Pancreas (tissue), 10 donors: Measurements from ENCODE around the gene TSPEAR. TPM values are rescaled to one million over a fixed set of nuclear protein-coding genes. Genes with fewer than 3 reads are reported as not detected.

Experiments used
- ATAC-seq, 4 donors: fragments of 200-7000 bp; cut with Tn5 transposase; one replicate each; pipeline versions ENCODE4 v1.8.0 to v1.9.1; 2020; ENCODE audit warnings: mild to moderate bottlenecking in 4 of 4, moderate library complexity in 4 of 4
- DNase-seq, 6 donors: peaks; one replicate each; pipeline ENCODE4 v3.0.0-alpha.2; 2020
- FAIRE-seq: peaks from 2 replicates; lab custom pipeline; 2012; peaks lifted over from hg19 to GRCh38; lab: Jason Lieb, UNC
- H3K27ac ChIP-seq, 4 donors: fragments of 200-600 bp; sonication (generic); 1 replicate in 3 of 4; 2 replicates in 1 of 4; pipeline versions ENCODE4 v1.5.0 to v1.8.0; 2020
- H3K27me3 ChIP-seq, 4 donors: fragments of 200-600 bp; one replicate each; pipeline ENCODE4 v1.8.0; 2021
- H3K36me3 ChIP-seq, 3 donors: fragments of 200-600 bp; sonication (generic) in 1 of 3; one replicate each; pipeline versions ENCODE4 v1.5.0 to v1.8.0; 2020 to 2021
- H3K4me1 ChIP-seq, 3 donors: fragments of 200-600 bp; one replicate each; pipeline ENCODE4 v1.8.0; 2021
- H3K4me3 ChIP-seq, 4 donors: fragments of 200-600 bp; sonication (generic) in 2 of 4; one replicate each; pipeline versions ENCODE4 v1.5.0 to v1.8.0; 2020 to 2021
- H3K9me3 ChIP-seq, 4 donors: fragments of 200-600 bp; one replicate each; pipeline ENCODE4 v1.8.0; 2021
- WGBS, 2 donors: extraction: QIAGEN DNeasy Blood & Tissue Kit; methylation state at CpG; one replicate each; pipeline ENCODE4 v1.1.7; 2013; 5-methylcytosine and 5-hydroxymethylcytosine counted together
- intact Hi-C, 3 donors: fragments of 100-400 bp; cut with DNase I; formaldehyde crosslinking; loops; one replicate each; pipeline versions ENCODE4 v1.11.1 to v1.14.2; 2022
- polyA plus RNA-seq, 2 donors: library from polyadenylated mRNA; stranded (reverse); fragments of 200-250 nt; gene quantifications; one replicate each; pipeline ENCODE4 v1.2.3, GENCODE V29; 2013
- total RNA-seq, 6 donors: library from RNA; stranded (reverse); fragmentation: NEBNext Ultra II Directional in 4 of 6; extraction: Animal tissue kit (Norgen Biotek cat#: 25700) in 4 of 6; gene quantifications; one replicate each; pipeline versions ENCODE4 v1.2.1 to v1.2.4, GENCODE V29; 2021 to 2023
- TF ChIP-seq, protein P1 (sequence below), 4 donors: fragments of 200-600 bp; sonication (generic) in 3 of 4; IDR thresholded peaks; one replicate each; pipeline versions ENCODE4 v1.5.0 to v1.8.0; 2021; ENCODE audit warnings: antibody characterized with exemption in 4 of 4
- donor health status: healthy with polysubstance abuse.
- donor health status: DM: no; HTN: no; CAD: no; lungs with moderate emphysema.
- donor health status: DM: no; HTN: no; CAD: no.
- donor health status: control.
- donor health status: control.
- donor health status: Bipolar disorder and iron deficiency.
- donor health status: DM: yes; HTN: yes; CAD: no.
- donor health status: DM: no; HTN: no; CAD: no.
- donor health status: DM: no; HTN: no; CAD: no.
- donor health status: DM: yes; HTN: yes; CAD: no.

The TSPEAR gene
- total and polyA plus RNA-seq, 8 donors: 0.05 to 1.4 (median 0.25) TPM; not detected in 1

DNA sequence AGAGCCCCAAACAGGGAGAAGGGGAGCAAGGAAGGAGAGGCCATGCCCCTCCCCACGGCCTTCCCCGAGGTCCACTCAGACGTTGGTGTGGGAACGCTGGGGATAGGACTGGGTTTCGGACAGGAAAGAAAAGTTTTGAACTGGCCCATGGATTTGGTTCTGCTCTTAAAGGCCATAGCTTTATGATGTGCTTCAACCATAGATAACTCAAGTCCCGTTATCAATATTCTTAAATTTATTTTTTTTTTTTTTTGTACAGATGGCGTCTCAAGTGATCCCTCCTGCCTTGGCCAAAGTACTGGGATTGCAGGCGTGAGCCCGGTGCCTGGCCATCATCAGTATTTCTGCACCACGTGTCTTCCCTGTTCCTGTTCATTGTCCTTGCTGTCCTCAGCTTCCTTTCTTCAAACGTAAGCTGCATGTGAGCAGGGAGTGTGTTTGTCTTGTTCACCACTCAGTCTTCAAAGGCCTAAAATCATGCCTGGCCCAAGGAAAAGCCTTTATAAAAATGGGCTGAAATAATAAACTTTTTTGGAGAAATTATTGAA is 170.6 kb downstream of the TSPEAR start:
- TF ChIP-seq, protein P1, sequence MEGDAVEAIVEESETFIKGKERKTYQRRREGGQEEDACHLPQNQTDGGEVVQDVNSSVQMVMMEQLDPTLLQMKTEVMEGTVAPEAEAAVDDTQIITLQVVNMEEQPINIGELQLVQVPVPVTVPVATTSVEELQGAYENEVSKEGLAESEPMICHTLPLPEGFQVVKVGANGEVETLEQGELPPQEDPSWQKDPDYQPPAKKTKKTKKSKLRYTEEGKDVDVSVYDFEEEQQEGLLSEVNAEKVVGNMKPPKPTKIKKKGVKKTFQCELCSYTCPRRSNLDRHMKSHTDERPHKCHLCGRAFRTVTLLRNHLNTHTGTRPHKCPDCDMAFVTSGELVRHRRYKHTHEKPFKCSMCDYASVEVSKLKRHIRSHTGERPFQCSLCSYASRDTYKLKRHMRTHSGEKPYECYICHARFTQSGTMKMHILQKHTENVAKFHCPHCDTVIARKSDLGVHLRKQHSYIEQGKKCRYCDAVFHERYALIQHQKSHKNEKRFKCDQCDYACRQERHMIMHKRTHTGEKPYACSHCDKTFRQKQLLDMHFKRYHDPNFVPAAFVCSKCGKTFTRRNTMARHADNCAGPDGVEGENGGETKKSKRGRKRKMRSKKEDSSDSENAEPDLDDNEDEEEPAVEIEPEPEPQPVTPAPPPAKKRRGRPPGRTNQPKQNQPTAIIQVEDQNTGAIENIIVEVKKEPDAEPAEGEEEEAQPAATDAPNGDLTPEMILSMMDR (IDR thresholded peaks at IDR 0.05): no peak
- 65 to 74% methylated on average over 11 of the region's 11 CpGs for WGBS, 2 donors
- intact Hi-C loops: no loop called here
- FAIRE-seq: no peak
- Histone ChIP-seq H3K4me3 (no peak overlapping the region), H3K36me3 (no peaks in the 10 kb centered on the region), H3K27ac (no peak overlapping the region), H3K4me1 (no peaks in the 10 kb centered on the region), H3K27me3 (no peaks in the 10 kb centered on the region), H3K9me3 (no peaks in the 10 kb centered on the region)
- no peak for ATAC-seq
- DNase-seq: no peak

DNA sequence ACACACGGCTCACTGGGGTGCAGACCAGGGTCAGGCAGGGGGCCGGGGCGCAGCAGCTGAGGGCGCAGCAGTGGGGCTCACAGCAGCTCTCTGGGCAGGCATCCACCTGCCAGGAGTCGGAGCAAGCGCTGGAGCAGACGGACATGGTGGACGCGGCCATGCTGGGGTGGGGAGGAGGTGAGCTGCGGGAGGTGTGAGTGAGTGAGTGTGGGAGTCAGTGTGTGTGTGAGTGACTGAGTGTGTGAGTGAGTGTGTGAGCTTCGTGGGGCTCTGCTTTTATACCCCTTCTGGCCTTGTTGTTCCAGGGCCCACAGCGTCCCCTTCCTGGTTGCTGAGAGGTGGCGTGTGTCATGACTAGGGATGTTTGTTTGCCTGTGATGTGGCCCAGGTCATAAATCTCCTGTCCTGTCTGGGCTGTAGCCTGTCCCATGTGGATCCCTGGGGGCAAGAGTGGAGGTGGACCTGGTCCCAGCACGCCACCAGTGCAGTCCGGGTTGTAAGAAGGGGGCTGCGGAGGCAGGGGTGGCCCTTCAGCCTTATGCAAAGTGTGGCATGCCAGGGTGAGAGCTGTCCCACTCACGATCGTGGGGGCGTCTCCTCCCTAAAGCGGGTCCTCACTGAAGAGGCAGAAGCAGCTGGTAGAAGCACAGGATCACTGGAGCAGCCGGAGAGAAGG is 171.2 kb downstream of the TSPEAR start, which contains the start of gene KRTAP10-1:
Gene KRTAP10-1, minus strand, starts transcription at position 205 of the 676 bp plus-strand sequence. Its CDS starts 45 bp downstream, at position 160.
- no peak within 1 kb of the TSS for H3K4me3 ChIP-seq
- H3K9me3 ChIP-seq: no peaks in the 10 kb centered on the region
- intact Hi-C loops: no loop called here
- WGBS, 2 donors: 57 to 62% methylated on average over 21 of the region's 21 CpGs
- H3K27ac ChIP-seq: no peak within 1 kb of the TSS
- FAIRE-seq (no peak), ATAC-seq (no peak), DNase-seq (no peak)
- no peaks in the 10 kb centered on the region for H3K4me1 ChIP-seq
- TF ChIP-seq, protein P1 (IDR thresholded peaks at IDR 0.05): no peak
- H3K36me3 ChIP-seq: no peaks in the 10 kb centered on the region
- H3K27me3 ChIP-seq: no peaks in the 10 kb centered on the region

DNA sequence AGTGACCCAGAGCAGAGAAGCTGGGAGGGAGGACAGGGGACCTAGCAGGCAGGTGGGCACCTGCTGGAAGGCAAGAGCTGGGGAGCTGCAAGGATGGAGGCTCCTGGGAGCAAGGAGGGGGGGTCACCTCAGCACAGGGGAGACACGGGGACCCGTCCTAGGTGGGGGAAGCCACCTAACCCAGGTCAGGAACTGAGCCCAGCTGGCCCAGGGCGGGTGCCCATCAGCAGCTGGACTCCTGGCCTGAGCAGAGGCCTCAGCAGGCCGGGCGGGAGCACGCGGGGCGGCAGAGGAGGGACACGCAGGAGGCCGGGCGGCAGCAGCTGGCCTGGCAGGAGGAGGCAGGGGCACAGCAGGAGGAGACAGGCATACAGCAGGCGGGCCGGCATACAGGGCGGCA is 172.3 kb downstream of the TSPEAR start:
- Histone ChIP-seq H3K4me3 (no peak overlapping the region), H3K27ac (no peak overlapping the region), H3K4me1 (no peaks in the 10 kb centered on the region), H3K9me3 (no peaks in the 10 kb centered on the region), H3K36me3 (no peaks in the 10 kb centered on the region), H3K27me3 (no peaks in the 10 kb centered on the region)
- intact Hi-C loops: no loop called here
- 57 to 58% methylated on average over 14 of the region's 14 CpGs for WGBS, 2 donors
- DNase-seq (no peak), FAIRE-seq (no peak), ATAC-seq (no peak)
- TF ChIP-seq, protein P1 (IDR thresholded peaks at IDR 0.05): no peak

DNA sequence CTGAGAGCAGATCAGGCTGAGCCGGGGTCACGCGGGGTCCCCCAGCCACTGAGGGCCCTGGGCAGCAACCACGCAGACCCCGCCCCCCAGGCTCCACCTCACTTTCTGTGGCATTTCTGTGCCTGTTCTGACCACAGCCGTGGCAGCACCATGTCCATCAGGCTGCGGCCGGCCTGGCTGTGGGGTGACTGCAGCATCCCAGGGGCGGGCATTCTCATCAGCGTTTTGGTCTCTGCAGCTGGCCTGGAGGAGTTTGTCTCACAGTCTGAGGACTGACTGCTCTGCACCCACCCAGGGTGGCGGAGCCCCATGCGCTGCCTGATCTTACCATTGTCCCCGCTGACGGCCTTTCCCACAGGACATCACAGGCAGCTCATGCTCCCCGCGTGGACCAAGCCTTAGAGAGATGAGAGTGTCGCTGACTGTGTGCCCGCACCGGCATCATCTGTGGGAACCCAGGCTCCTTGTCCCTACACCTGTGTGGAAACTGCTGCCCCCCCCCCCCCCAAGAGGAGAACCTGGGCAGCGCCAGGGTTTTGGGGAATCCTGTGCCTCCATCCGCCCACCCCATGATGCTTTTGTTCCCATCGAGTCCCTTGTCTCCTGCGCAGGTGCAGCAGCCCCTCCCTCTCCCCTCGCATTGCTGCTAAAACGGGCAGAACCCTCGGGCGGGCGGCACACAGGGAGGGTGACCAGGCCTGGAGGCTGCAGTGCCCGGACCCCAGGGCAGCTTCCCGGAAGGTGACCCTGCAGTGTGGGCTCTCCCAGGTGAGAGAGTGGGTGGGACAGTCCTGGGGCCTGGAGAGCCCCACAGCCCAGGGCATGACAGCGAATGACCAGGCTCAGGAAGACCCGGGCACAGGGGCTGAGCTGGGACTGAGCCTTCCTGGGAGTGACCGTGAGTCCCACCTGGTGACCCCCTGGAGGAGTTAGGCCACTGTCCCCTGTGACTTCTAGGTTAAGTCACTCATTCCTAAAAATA is 173.2 kb downstream of the TSPEAR start:
- H3K4me3 ChIP-seq: no peak overlapping the region
- intact Hi-C loops: no loop called here
- H3K9me3 ChIP-seq: no peaks in the 10 kb centered on the region
- DNase-seq: no peak
- WGBS, 2 donors: 79 to 86% methylated on average over 28 to 33 of the region's 33 CpGs
- no peaks in the 10 kb centered on the region for H3K27me3 ChIP-seq
- no peaks in the 10 kb centered on the region for H3K4me1 ChIP-seq
- H3K36me3 ChIP-seq: no peaks in the 10 kb centered on the region
- no peak for ATAC-seq
- H3K27ac ChIP-seq: no peak overlapping the region
- TF ChIP-seq, protein P1 (IDR thresholded peaks at IDR 0.05): no peak
- FAIRE-seq: no peak
